K562 (cell line): Measurements from ENCODE around the gene CTF1.

ENCODE experiments used
- NR1H2 ChIP-seq: sonication (generic); formaldehyde crosslinking; IDR thresholded peaks from 2 replicates; pipeline ENCODE4 v1.4.0; 2020; ENCODE audit warnings: mild to moderate bottlenecking, missing genetic modification reagents
- ZNF274 ChIP-seq: IDR thresholded peaks from 2 replicates; pipeline ENCODE4 v1.6.1; 2011; ENCODE audit warnings: low read depth, mild to moderate bottlenecking, low read length, moderate library complexity, borderline replicate concordance
- ZNF354B ChIP-seq: fragments of 250-450 bp; sonication (Bioruptor Pico); IDR thresholded peaks from 2 replicates; pipeline ENCODE4 v1.4.0; 2020

DNA sequence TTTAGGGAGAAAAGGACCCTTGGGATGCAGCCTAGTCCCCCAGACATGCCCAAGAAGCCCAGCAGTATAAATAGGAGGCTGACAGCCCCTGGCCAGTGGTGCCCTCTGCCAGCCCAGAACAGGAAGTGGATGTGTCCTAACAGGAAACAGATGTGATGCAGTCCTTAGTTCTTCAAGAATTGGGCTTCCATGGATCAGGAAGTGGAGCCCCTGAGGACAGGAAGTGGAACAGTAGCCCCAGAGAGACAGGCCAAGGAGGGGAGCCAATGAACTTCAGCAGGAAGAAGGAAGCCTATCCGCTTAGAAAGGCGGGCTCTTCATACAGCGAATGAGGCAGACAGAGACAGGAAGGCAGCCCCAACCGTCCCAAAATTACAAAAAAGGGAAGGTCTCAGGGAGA lies 7.2 kb downstream of the CTF1 start:
- TF ChIP-seq ZNF274 (no peak), NR1H2 (CRISPR knock-in tag) (no peak), ZNF354B (CRISPR knock-in tag) (no peak)
